GM18526 (cell line): Measurements from ENCODE around the gene SRC.

ENCODE experiments used
- POLR2A ChIP-seq: IDR thresholded peaks from 3 replicates; pipeline ENCODE4 v1.6.1; 2011; ENCODE audit not compliant: insufficient read length; ENCODE audit errors: extremely low read depth

The SRC gene

GRCh38 chr20:37350649-37351574 is 5.0 kb downstream of the SRC start:
- TF ChIP-seq POLR2A = no peak

- TF ChIP-seq POLR2A = no peak
Measured at GRCh38 chr20:37351689-37352607, 6.0 kb downstream of the SRC start.

GRCh38 chr20:37352608-37352980 is 6.7 kb downstream of the SRC start:
- TF ChIP-seq POLR2A = no peak

- no peak for TF ChIP-seq POLR2A
Measured at GRCh38 chr20:37353285-37353849, 7.4 kb downstream of the SRC start.

GRCh38 chr20:37354210-37355195 is 8.6 kb downstream of the SRC start:
- TF ChIP-seq POLR2A = no peak

- no peak for TF ChIP-seq POLR2A
Measured at GRCh38 chr20:37355252-37356180, 9.6 kb downstream of the SRC start.

- TF ChIP-seq POLR2A = no peak
Measured at GRCh38 chr20:37356387-37356786, 10.4 kb downstream of the SRC start.

- no peak for TF ChIP-seq POLR2A
Measured at GRCh38 chr20:37356961-37357371, 11.0 kb downstream of the SRC start.

- TF ChIP-seq POLR2A = no peak
Measured at GRCh38 chr20:37357481-37358365, 11.8 kb downstream of the SRC start.

GRCh38 chr20:37358366-37359150 is 12.6 kb downstream of the SRC start:
- TF ChIP-seq POLR2A = no peak

- TF ChIP-seq POLR2A = no peak
Measured at GRCh38 chr20:37359331-37359730, 13.4 kb downstream of the SRC start.

GRCh38 chr20:37359836-37360235 is 13.9 kb downstream of the SRC start:
- TF ChIP-seq POLR2A = no peak
